ENCODE measurements around the gene ZNF385B.
"Not testable (repeated sequence)": the region's sequence is repeated elsewhere in the genome, so short reads cannot be mapped to it uniquely, and the experiment has no call there.

ZNF385B gene

DNA sequence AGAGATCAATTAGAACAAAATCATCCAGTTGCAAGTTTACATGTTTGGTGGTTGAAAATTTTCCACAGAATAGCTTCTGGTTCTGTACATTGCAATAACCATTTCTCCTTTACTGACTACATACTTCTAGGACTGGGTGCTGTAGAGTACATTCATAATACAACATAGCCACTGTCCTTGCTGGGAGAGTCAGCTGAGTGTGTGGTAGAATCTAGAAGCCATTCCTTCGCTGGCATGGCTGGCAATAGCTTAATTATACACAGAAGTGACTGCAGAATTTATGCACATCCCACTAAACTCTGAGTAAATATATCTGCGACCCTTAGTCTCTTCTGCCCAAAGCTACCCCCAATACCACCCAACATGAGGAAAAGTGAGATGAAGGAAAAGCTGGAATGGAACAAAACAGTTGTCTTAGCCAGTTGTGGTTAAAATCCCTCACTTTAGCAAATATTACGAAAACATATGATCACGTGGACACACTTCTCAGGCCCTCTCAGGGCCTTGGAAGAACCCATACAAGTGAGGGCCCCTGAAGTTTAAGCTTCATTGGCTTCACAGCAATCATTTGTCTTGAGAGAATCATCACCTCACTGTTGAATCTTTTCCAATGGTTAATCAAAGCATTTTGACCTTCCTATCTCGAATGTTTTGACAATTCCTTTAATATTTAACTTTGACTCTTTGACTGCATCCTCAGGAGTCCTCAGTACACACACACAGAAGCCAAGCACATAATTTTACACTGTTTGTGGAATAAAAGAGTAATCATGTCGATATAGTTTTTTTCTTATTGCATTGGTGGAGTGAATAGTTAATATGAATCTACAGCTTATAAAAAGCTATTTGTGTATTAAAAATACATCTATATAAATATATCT, 225.1 kb downstream of the ZNF385B start:
- H3K9me3 Mint-ChIP-seq: peaks cover 2% of the 10 kb centered on the region
- H3K36me3 Mint-ChIP-seq: no peaks in the 10 kb centered on the region
- H3K4me1 Mint-ChIP-seq: no peaks in the 10 kb centered on the region
- H3K4me3 Mint-ChIP-seq: no peak overlapping the region
- H3K27me3 Mint-ChIP-seq: no peaks in the 10 kb centered on the region
- no peak for ATAC-seq
- no peak overlapping the region for H3K27ac Mint-ChIP-seq

DNA sequence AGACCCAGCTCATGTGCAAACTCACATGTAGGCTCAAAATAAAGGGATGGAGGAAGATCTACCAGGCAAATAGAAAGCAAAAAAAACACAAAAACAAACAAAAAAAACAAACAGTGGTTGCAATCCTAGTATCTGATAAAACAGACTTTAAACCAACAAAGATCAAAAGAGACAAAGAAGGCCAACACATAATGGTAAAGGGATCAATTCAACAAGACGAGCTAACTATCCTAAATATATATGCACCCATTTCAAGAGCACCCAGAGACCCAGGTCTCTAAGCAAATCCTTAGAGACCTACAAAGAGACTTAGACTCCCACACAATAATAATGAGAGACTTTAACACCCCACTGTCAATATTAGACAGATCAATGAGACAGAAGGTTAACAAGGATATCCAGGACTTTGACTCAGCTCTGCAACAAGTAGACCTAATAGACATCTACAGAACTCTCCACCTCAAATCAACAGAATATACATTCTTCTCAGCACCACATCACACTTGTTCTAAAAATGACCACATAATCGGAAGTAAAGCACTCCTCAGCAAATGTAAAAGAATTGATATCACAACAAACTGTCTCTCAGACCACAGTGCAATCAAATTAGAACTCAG, 229.5 kb downstream of the ZNF385B start:
- not testable (repeated sequence) for H3K36me3 Mint-ChIP-seq, H3K4me3 Mint-ChIP-seq, H3K27ac Mint-ChIP-seq, H3K27me3 Mint-ChIP-seq, H3K9me3 Mint-ChIP-seq, ATAC-seq, H3K4me1 Mint-ChIP-seq

DNA sequence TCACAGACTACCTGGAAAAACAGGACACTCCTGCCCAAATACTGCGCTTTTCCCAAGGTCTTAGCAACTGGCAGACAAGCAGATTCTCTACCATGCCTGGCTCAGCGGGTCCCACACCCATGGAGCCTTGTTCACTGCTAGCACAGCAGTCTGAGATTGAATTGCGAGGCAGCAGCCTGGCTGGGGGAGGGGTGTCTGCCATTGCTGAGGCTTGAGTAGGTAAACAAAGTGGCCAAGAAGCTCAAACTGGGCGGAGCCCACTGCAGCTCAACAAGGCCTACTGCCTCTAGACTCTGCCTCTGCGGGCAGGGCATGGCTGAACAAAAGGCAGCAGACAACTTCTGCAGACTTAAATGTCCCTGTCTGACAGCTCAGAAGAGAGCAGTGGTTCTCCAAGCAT, 231.6 kb downstream of the ZNF385B start:
- not testable (repeated sequence) for H3K36me3 Mint-ChIP-seq, H3K27ac Mint-ChIP-seq, H3K9me3 Mint-ChIP-seq, H3K4me3 Mint-ChIP-seq, H3K4me1 Mint-ChIP-seq, ATAC-seq, H3K27me3 Mint-ChIP-seq

DNA sequence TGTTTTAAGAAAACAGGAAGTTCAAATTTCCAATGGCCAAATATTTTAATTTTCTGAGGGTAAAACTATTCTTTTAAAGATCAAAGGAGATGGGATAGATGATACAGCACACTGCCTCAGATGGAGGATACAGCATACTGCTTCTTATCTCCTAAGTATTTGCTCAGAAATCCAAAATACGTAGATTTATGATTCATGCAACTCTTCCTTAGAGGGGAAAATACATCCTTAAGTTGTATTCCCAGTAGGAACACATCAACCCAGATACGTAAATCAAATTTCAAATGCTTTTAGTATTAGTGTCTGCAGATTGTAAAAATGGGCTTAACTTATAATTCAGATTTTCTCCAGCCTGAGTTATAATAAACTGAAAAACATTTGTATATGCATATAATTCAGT, 235.2 kb downstream of the ZNF385B start:
- no peak overlapping the region for H3K27ac Mint-ChIP-seq
- no peaks in the 10 kb centered on the region for H3K27me3 Mint-ChIP-seq
- H3K4me1 Mint-ChIP-seq: no peaks in the 10 kb centered on the region
- H3K9me3 Mint-ChIP-seq: no peaks in the 10 kb centered on the region
- ATAC-seq: no peak
- H3K36me3 Mint-ChIP-seq: no peaks in the 10 kb centered on the region
- H3K4me3 Mint-ChIP-seq: no peak overlapping the region

DNA sequence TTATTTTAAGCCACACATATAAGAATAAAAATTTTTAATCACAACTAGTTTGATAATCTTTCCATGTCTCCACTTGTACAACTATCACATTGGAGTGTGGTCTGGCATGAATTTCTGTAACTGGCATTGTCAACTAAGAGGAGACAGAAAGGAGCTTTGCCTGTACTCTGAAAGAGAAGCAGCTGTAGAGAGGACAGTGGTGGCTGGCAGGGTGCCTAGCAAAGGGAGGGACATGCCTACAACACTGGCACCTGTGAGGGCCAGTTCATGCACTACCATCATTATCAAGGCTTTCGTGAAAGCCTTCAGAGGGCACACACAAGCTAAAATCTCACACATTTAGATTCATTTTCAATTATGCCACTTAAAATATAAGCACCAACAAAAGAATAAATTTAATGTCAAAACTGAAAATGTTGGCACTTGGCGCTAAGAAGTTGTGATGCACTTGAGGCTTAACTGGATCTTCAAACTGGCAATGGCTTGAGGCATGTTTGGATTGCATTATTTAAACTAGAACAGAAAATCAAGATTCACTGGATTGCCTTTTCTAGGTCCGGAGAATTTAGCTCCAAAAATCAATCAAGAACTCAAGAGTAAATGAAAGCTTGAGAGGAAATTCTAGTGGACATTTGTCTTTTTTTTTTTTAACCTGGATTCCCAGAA, 238.6 kb downstream of the ZNF385B start:
- Mint-ChIP-seq H3K27ac (no peak overlapping the region), H3K4me3 (no peak overlapping the region), H3K27me3 (no peaks in the 10 kb centered on the region), H3K9me3 (peaks cover 3% of the 10 kb centered on the region), H3K36me3 (no peaks in the 10 kb centered on the region), H3K4me1 (no peaks in the 10 kb centered on the region)
- ATAC-seq: no peak

DNA sequence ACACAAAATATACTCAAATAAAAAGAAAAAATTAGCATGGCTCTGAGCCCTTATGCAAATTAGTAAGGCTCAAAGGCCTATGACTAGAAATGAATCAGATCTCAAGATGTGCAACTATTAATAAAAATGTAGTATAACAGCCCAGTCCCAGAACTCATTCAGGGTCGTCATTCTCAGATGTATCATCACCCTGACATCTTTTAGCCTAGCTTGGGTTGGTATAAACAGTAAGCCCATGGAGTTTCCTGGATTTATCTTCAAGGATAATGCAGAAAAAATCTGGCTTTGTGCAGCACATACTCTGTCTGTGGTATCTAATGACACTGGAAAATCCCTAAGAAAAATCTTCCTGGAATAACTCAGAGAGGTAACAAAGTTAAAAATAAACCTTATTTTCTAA, 239.3 kb downstream of the ZNF385B start:
- Mint-ChIP-seq H3K4me3 (no peak overlapping the region), H3K36me3 (no peaks in the 10 kb centered on the region), H3K4me1 (no peaks in the 10 kb centered on the region), H3K9me3 (peaks cover 3% of the 10 kb centered on the region), H3K27me3 (peaks cover 1% of the 10 kb centered on the region), H3K27ac (no peak overlapping the region)
- ATAC-seq: no peak

DNA sequence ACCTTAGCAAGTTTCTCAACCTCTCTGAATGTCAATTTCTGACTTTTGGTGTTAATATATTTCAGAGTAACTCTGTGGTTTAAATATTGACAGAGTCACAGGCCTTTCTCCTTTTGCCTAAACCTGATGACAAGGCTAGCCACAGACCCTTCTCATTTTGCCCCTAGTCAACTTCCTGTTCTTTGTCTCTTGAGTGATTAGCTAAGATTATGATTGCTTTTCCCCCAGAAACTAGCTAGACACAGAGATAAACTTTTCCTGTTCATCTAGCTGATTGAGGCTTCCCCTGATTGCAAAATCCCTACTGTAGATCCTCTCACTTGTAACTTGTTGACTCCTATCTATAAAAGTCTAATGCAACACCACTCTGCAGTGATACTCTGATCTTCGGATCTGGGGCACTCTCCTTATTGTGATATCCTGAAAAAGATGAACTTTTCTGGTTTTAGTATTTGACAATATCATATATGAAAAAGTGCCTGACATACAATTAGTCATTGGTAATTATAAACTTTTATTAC, 241.4 kb downstream of the ZNF385B start:
- ATAC-seq: no peak
- H3K36me3 Mint-ChIP-seq: no peaks in the 10 kb centered on the region
- H3K4me3 Mint-ChIP-seq: no peak overlapping the region
- peaks cover 3% of the 10 kb centered on the region for H3K9me3 Mint-ChIP-seq
- no peak overlapping the region for H3K27ac Mint-ChIP-seq
- H3K4me1 Mint-ChIP-seq: no peaks in the 10 kb centered on the region
- H3K27me3 Mint-ChIP-seq: peaks cover 9% of the 10 kb centered on the region

DNA sequence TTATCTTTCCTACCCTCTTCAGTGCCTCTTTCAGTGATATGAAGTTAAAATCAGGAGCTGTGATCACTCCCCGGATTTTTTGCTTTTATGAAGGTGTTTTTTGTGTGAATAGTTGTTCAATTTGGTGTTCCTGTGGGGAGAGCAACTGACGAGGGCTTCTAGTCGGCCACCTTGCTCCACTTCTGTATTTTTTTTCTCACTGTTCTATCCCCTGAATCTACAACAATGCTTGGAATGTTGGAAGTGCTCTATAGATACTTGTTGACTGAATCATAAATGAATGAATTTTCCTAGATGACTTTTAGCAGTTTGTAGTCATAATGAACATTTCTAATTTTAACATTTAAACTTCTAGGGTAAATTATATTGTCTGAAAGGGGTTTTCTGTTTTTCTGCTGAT, 247.3 kb downstream of the ZNF385B start:
- no peak overlapping the region for H3K4me3 Mint-ChIP-seq
- ATAC-seq: no peak
- peaks cover 19% of the 10 kb centered on the region for H3K27me3 Mint-ChIP-seq
- no peaks in the 10 kb centered on the region for H3K4me1 Mint-ChIP-seq
- no peak overlapping the region for H3K27ac Mint-ChIP-seq
- H3K36me3 Mint-ChIP-seq: no peaks in the 10 kb centered on the region
- H3K9me3 Mint-ChIP-seq: no peaks in the 10 kb centered on the region

DNA sequence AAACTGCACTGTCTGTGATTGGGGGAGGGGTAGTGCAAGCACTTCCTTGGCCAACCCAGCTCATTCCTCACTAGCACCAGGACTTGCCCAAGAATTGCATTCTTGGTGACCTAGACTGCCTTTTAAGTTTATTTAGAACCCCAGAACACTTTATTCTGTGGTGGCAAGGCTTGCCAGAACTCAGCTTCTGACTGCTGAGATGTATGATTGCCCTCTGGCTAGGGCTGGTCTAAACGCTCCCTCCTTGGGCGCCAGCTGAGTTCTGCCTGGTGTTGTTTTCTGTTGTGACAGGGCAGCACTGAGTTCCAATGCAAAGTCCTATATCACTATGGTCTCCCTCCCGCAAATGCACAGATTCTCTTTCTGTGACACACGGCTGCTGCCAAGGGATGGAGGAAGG, 247.7 kb downstream of the ZNF385B start:
- H3K9me3 Mint-ChIP-seq: no peaks in the 10 kb centered on the region
- no peak for ATAC-seq
- no peaks in the 10 kb centered on the region for H3K36me3 Mint-ChIP-seq
- H3K4me3 Mint-ChIP-seq: no peak overlapping the region
- H3K27me3 Mint-ChIP-seq: peaks cover 19% of the 10 kb centered on the region
- H3K27ac Mint-ChIP-seq: no peak overlapping the region
- no peaks in the 10 kb centered on the region for H3K4me1 Mint-ChIP-seq

DNA sequence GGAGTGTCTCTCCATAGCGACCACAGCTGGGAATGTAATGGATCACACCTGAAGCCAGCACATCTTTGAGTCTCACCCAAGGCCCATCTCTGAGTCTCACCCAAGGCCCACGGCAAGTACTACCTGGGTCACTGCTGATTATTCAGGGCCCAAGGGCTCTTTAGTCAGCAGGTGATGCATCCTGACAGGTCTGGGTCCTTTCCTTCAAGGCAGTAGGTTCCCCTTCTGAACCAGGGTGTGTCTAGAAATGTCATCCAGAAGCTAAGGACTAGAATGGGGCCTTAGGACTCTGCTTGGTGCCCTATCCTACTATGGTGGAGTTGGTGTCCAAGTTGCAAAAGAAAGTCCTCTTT, 248.1 kb downstream of the ZNF385B start:
- no peak for ATAC-seq
- no peaks in the 10 kb centered on the region for H3K9me3 Mint-ChIP-seq
- no peaks in the 10 kb centered on the region for H3K36me3 Mint-ChIP-seq
- peaks cover 19% of the 10 kb centered on the region for H3K27me3 Mint-ChIP-seq
- H3K4me1 Mint-ChIP-seq: no peaks in the 10 kb centered on the region
- no peak overlapping the region for H3K27ac Mint-ChIP-seq
- H3K4me3 Mint-ChIP-seq: no peak overlapping the region

DNA sequence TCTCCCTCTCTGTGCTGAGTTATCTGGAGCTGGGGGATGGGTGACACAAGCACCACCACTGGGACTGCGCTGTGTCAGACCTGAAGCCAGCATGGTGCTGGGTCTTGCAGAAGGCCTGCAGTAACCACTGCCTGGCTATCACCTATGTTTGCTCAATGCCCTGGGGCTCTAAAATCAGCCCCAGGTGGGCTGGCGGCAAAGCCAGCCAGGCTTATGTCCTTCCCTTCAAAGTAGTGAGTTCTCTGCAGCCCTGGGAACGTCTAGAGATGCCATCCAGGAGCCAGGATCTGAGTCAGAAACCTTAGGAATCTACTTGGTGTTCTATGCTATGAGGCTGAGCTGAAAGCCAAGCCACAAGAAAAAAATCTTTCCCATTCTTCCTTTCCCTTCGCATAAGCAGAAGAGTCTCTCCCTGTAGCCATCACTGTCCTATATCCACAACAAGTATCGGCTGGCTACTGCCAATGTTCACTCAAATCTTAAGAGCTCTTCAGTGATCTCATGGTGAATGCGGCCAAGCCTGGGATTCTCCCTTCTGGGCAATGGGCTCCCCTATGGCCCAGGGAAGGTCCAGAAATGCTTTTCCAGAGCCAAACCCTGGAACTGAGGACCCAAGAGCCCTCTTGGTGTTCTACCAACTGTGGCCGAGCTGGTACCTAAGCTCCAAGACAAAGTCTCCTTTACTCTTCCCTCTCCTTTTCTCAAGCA, 248.7 kb downstream of the ZNF385B start:
- Mint-ChIP-seq H3K9me3 (no peaks in the 10 kb centered on the region), H3K36me3 (no peaks in the 10 kb centered on the region), H3K27me3 (peaks cover 19% of the 10 kb centered on the region), H3K4me1 (no peaks in the 10 kb centered on the region), H3K4me3 (no peak overlapping the region), H3K27ac (no peak overlapping the region)
- ATAC-seq: no peak

DNA sequence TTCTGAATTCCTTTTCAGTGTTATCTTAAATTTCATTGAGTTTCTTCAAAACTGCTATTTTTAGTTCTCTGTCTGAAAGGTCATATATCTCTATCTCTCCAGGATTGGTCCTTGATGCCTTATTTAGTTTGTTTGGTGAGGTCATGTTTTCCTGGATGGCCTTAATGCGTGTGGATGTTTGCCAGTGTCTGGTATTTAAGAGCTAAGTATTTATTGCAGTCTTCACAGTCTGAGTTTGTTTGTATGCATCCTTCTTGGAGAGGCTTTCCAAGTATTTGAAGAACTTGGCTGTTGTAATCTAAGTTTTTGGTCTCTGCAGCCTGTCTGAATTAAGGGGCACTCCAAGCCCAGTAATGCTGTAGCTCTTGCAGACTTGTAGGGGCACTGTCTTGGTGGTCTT, 249.3 kb downstream of the ZNF385B start:
- Mint-ChIP-seq H3K27ac (no peak overlapping the region), H3K27me3 (peaks cover 17% of the 10 kb centered on the region), H3K36me3 (no peaks in the 10 kb centered on the region), H3K4me1 (no peaks in the 10 kb centered on the region), H3K9me3 (no peaks in the 10 kb centered on the region), H3K4me3 (no peak overlapping the region)
- no peak for ATAC-seq

DNA sequence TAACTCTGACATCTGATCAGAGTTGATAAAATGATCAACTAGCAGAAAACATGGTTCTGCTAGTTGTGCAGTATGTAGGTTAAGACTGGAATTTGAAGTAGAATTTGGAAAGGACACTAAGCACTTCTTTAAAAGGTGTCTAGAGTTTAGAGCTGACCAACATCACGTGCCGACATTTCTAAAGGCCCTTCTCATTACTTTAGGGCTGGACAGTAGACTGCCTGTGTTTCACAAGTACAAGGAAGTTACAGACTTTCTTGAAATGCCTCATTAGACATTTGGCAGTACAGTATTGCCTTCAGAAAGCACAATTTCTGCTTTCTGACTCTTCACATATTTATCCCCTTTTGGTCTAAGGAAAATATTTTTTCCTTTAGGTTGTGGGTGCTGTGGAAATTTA, 255.3 kb downstream of the ZNF385B start:
- Mint-ChIP-seq H3K27ac (no peak overlapping the region), H3K4me3 (no peak overlapping the region), H3K9me3 (no peaks in the 10 kb centered on the region), H3K36me3 (no peaks in the 10 kb centered on the region), H3K4me1 (no peaks in the 10 kb centered on the region), H3K27me3 (no peaks in the 10 kb centered on the region)
- ATAC-seq: no peak

DNA sequence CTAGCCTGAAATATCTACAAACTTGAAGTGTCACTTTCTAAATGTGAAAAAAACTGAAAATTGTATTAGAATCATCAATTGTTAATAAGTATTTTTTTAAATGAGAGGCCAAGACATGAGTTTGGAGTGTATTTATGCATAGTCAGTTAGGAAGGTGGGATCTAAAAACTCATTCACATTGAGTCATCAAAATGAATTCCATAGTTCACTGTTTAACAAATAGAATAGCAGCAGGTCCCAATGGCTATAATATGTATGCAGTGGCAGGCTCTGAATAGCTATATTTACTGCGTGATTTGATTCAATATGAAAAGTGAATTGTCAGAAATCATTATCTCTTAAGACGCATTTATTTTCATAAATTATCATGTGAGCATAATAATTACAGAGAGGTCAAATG, 256.1 kb downstream of the ZNF385B start:
- Mint-ChIP-seq H3K4me1 (no peaks in the 10 kb centered on the region), H3K27ac (no peak overlapping the region), H3K9me3 (no peaks in the 10 kb centered on the region), H3K4me3 (no peak overlapping the region), H3K36me3 (no peaks in the 10 kb centered on the region), H3K27me3 (no peaks in the 10 kb centered on the region)
- ATAC-seq: no peak

DNA sequence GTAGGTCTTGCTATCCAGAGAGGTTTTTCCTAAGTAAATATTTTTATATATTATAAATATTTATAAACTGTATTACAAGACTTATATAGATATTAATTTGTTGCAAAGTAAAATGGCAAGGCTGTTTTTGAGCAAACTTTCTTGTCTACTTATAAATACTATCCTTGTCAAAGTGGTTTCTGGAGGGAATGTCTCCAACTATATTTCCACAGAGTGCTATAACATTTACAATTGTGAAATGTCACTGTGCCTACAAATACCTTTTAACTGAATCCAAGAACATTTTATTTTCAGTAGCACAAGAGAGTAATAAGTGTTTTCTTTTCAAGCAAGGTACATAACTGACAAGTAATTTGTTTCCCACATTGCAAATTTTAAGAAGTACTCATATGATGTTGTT, 256.8 kb downstream of the ZNF385B start:
- H3K27ac Mint-ChIP-seq: no peak overlapping the region
- ATAC-seq: no peak
- no peaks in the 10 kb centered on the region for H3K4me1 Mint-ChIP-seq
- H3K4me3 Mint-ChIP-seq: no peak overlapping the region
- no peaks in the 10 kb centered on the region for H3K27me3 Mint-ChIP-seq
- H3K9me3 Mint-ChIP-seq: no peaks in the 10 kb centered on the region
- H3K36me3 Mint-ChIP-seq: no peaks in the 10 kb centered on the region

Data from stimulated activated memory B cell treated with anti-CD40 and anti-IgM and Interleukin-4, amounts not matched to agents 10 μg/mL and 1 μg/mL and 100 μg/mL, for 72 hours (primary cell).